Omental fat pad (tissue), 4 donors: ENCODE results near the gene JAML. TPM values are rescaled to one million over a fixed set of nuclear protein-coding genes. Genes with fewer than 3 reads are reported as not detected.

Experiments
- ATAC-seq: fragments of 150-250 bp; one replicate; pipeline ENCODE4 v1.9.1; 2016; ENCODE audit warnings: mild to moderate bottlenecking, moderate library complexity; ENCODE audit not compliant: low FRiP score
- DNase-seq: peaks from one replicate; pipeline ENCODE4 v3.0.0-alpha.2; 2019; ENCODE audit warnings: low spot score
- total RNA-seq, 4 donors: library from RNA; depleted of rRNA; stranded (reverse); fragments of >200 nt; gene quantifications; one replicate each; pipeline ENCODE4 v1.1.0, GENCODE V29; 2016
- TF ChIP-seq, protein P1 (sequence below), 3 donors: fragments of 450-650 bp; IDR thresholded peaks; one replicate each; pipeline ENCODE4 v1.5.1; 2016 to 2017; ENCODE audit warnings: antibody characterized with exemption in 3 of 3, mild to moderate bottlenecking in 3 of 3, moderate library complexity in 2 of 3

Gene JAML
- total RNA-seq, 4 donors from 2014 or later, result 9.9 to 35.9 (median 13.7) TPM

DNA sequence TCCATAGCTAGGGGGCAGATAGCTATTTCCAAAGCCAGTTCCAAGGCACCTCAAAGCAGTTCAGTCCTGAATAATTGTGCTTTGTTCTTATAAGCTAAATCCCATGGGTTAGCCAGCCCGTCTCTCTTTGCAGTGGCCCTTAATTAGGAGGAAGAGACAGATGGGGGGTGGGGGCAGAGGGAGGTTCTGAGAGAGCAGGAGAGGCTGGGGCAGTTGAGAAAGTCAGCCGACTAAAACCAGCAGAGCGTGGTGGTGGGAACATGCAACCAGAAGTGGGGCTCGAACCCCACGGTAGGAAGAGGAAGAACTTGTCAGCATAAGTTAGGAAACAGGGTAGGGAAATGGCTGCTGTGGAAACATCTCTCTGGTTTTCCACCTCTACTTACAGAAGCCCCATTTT is 61.3 kb downstream of the JAML start:
- ATAC-seq, result no peak
- DNase-seq, result no peak
- TF ChIP-seq, protein P1, sequence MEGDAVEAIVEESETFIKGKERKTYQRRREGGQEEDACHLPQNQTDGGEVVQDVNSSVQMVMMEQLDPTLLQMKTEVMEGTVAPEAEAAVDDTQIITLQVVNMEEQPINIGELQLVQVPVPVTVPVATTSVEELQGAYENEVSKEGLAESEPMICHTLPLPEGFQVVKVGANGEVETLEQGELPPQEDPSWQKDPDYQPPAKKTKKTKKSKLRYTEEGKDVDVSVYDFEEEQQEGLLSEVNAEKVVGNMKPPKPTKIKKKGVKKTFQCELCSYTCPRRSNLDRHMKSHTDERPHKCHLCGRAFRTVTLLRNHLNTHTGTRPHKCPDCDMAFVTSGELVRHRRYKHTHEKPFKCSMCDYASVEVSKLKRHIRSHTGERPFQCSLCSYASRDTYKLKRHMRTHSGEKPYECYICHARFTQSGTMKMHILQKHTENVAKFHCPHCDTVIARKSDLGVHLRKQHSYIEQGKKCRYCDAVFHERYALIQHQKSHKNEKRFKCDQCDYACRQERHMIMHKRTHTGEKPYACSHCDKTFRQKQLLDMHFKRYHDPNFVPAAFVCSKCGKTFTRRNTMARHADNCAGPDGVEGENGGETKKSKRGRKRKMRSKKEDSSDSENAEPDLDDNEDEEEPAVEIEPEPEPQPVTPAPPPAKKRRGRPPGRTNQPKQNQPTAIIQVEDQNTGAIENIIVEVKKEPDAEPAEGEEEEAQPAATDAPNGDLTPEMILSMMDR (IDR thresholded peaks at IDR 0.05), result no peak

DNA sequence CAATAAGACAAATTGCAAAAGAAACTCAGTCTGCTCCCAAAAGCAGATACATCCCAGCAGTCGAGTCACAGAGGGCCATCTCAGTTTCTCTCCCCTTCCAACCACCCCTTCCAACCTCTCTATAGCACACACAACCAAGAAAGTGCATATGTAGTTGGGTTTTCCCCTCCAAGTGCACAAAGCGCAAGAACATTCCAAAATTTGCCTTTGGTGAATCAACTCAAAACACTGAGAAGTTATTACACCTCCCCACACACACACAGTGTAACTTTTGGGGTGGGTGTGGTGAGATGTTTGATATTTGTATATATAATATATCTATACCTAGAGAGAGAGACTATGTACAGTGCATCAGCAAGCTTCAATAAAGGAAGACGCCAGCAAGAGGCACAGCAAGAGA is 62.0 kb downstream of the JAML start:
- DNase-seq (no peak), ATAC-seq (no peak)
- TF ChIP-seq, protein P1 (IDR thresholded peaks at IDR 0.05), result no peak

DNA sequence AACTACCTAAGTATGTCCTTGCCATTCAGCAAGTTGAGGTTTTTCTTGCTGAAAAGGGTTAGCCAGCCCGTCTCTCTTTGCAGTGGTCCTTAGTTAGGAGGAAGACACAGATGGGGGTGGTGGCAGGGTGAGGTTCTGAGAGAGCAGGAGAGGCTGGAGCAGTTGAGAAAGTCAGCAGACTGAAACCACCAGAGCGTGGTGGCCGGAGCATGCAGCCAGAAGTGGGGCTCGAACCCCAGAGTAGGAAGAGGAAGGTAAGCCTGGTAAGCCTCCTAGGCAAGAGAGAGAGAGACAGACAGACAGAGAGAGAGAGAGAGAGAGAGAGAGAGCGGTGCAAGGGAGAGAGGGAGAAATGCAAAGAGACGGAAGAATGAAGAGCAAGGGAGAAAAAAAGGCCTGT is 63.0 kb downstream of the JAML start:
- DNase-seq (no peak), ATAC-seq (no peak)
- TF ChIP-seq, protein P1 (IDR thresholded peaks at IDR 0.05), result no peak

DNA sequence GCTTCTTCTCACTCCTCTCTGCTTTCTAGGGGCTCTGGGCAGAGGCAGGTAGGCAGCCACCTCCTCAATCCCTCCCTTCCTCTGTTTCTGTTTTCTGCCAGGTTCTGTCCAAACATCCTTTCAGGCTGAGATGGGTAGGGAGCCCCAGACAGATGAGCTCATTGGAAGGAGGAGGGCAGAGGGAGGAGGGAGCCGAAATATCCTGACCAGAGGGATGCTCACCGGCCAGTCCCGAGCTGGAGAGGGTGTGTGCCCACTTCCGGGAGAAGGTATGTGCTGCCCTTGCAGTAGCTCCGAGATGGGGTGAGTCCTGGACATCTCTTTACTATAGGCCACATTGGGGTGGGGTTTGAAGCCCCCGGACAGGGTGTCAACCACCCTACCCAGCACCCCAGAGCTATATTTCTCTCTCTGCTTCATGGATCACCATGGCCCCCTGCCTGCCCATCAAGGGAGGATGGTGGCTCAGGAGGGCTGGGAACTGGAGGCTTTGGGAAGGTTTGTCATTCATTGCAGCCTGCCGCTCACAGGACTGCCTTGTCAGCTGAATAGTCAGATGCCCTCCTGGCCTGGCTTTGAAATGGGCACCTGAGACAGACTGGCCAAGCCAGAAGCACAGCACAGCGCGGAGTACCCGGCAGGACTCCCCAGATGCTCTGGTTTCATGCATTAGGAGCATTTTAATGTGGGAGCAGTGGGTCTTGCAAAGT is 67.5 kb downstream of the JAML start:
- ATAC-seq, result no peak
- no peak for DNase-seq
- TF ChIP-seq, protein P1 (IDR thresholded peaks at IDR 0.05), result no peak

DNA sequence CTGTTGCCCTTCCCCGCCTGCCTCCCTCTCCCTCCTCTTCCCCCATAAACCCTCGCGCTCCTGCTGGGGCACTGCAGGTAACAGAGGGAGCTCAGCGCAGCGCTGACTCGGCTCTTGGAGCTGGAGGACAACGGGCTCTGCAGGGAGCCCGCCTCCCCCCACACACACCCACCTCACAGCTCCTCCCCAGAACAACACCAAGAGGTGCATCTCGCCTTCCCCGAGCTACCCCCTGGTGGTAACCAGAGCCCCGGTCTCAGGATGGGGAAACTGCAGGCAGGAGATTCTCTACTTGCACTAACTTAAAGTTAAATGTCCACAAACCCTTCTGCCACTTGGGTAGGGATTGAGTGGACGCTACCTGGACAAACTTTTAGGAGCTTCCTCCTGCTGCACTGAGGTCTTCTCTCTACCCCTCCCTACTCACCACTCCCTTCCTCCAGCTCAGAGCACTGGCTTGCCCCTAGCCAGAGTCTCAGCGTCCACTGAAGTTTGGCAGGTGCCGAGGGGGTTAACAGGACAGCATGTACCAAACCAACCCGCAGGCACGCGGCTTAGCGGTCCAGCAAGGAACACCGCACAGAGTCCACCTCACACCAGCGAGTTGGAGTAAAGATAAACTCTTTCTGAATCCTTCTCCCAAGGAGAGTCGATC is 68.2 kb downstream of the JAML start:
- ATAC-seq (no peak), DNase-seq (no peak)
- TF ChIP-seq, protein P1 (IDR thresholded peaks at IDR 0.05), result no peak

DNA sequence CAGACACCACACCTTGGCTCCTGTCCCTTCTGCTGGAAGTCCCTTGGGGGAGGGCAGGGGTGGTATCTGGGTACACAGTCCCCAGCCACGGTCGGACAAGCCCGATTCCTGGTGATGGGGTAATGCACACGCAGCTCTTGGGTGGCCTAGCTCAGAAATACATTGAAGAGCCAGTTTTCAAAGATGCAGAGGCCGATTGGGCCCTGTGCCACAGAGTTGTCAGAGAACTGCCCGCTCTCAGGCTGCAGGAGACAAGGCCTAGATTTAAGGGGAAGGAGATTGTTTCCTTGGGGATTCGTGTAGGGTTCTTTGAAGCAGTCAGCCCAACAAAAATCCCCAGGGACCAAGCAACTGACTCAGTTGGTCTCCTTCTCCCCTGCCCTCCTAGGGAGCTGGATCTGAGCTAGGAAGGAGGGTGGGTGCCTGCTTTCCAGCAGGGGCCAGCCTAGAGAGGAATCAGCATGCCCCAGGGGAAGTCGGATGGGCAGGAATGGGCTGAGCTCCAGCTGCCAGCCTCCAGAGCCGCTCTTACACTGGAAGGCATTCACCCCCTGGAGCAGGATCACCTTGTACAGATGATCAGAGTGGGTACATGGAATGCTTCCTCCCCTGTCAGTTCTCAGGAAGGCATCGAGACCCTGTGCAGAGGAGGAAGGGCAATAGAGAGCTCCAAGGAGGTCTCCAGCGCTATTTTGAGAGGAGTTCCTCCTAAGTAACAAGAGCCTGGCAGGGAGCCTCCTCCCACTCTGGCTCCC is 68.9 kb downstream of the JAML start:
- DNase-seq (no peak), ATAC-seq (no peak)
- TF ChIP-seq, protein P1 (IDR thresholded peaks at IDR 0.05), result no peak
